ENCODE data around the gene PKP2.
"Not testable (repeated sequence)": the region's sequence is repeated elsewhere in the genome, so short reads cannot be mapped to it uniquely, and the experiment has no call there.

Gene PKP2

DNA sequence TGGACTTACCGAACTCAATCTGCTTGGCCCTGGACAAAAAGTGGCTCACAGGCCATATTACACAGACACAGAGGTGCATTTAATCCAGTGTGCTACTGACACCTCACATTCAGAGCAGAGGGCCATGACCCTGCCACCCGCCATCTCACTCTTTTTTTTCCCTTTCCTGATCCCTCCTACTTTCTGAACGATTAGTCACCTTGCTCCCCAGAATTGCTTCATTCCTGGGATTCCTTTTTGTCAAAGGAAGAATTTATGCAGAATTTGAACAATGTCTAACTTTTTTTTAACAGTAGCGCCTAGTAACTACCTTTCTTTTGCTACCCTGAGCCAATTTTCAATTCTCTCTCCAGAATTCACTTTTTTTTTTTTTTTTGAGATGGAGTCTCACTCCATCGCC, 4.6 kb downstream of the PKP2 start:
- no peak for TF ChIP-seq JUND (IDR thresholded peaks at IDR 0.05; ENCODE audit: low read depth)
- in situ Hi-C loops (cut with HindIII; ENCODE audit: low pct_unique_long_range_greater_than_20kb, low sequenced_read_pairs), result no loop called here
- no peak for DNase-seq (ENCODE audit: low read depth in 1 of 2, low spot score in 1 of 2)

DNA sequence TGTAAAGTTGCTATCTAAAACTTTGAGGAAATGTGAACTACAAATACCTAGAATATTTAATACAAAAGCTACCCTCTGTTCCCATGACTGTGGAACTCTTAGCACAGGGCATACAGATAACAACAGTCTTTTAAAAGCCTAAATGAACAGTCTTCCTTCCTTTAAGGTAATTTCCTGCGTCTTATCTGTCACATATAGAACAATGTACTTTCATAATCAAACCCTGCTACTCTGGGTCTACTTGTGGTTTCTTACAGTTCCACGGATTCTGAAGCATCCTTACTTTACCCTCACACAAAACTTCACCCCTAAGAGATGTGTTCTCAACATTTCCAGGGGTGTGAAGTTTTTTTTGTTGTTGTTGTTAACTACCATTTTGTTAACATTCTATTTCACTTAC, 5.1 kb downstream of the PKP2 start:
- no peak for TF ChIP-seq JUND (IDR thresholded peaks at IDR 0.05; ENCODE audit: low read depth)
- in situ Hi-C loops (cut with HindIII; ENCODE audit: low pct_unique_long_range_greater_than_20kb, low sequenced_read_pairs), result no loop called here
- DNase-seq (ENCODE audit: low read depth in 1 of 2, low spot score in 1 of 2), result no peak

DNA sequence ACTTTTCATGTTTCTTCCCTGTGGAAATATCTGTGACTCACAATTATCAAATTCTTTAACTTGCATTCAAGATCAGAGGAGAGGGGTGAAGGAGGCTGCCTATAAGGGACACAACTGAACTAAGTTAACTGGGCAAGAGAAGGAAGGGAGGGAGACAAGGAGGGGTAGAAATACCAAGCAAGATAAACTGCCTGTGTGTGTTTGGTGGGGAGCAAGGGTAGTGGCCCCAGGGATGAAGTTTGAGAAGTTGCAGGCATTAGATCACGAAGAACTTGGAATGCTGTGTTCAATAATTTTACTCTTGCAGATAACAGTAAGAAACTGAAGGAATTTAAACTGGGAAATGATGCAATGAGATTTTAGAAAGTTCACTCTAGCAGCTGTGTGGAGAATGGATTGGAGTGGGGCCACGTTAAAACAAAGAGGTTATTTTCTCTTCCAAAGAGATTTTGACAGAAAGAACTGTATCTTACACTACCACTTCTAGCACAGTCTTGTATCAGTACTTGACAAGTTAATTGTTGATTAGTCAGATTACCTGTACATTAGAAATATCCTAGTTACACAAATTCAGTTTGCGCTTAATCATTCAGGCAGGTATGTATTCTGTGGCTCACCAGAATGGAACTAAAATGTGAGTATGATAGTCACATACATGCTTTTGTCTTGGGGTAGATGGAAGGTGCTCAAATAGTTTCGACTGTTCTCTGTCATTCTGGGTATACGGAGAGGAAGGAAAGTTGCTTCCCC, 7.4 kb downstream of the PKP2 start:
- TF ChIP-seq JUND (IDR thresholded peaks at IDR 0.05; ENCODE audit: low read depth), result no peak
- in situ Hi-C loops (cut with HindIII; ENCODE audit: low pct_unique_long_range_greater_than_20kb, low sequenced_read_pairs), result no loop called here
- no peak for DNase-seq (ENCODE audit: low read depth in 1 of 2, low spot score in 1 of 2)

DNA sequence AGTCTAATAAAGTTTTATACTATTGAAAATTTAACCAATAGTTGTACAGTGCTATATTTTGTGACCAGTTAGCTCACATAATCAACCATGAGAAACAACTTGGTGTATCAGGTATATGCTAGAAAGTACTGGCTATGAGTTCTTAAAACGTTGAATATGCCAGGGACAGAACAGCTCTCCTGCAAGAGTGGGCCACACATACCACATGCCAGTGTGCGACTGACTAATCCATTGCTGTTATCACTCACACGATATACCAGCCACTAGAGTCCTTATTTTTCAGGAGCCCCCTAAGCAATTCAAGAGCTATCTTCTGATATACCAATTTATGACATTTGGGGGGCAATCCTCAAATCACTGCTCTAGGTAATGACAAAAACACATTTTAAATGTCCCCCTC, 9.5 kb downstream of the PKP2 start:
- in situ Hi-C loops (cut with HindIII; ENCODE audit: low pct_unique_long_range_greater_than_20kb, low sequenced_read_pairs), result no loop called here
- TF ChIP-seq JUND (IDR thresholded peaks at IDR 0.05; ENCODE audit: low read depth), result no peak
- DNase-seq (ENCODE audit: low read depth in 1 of 2, low spot score in 1 of 2), result no peak

DNA sequence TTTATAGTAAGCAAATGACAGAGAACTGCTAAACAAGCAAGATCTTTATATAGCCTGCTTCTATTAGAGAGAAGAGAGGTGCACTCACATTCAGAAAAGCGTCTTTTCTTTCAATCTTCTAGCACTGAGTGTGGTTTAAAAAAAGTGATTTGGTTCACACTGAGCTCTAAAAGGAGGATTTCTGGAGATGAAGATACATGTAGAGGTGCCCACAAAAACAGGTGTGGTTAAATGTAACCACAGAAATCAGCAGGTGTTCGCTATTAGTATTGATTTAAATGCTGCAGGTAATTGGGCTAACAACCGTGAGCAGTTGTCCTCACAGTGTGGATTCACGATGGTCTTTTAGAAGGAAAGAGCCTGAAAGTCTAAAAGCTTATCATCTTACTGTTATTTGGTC, 10.7 kb downstream of the PKP2 start:
- no peak for TF ChIP-seq JUND (IDR thresholded peaks at IDR 0.05; ENCODE audit: low read depth)
- in situ Hi-C loops (cut with HindIII; ENCODE audit: low pct_unique_long_range_greater_than_20kb, low sequenced_read_pairs), result no loop called here
- DNase-seq (ENCODE audit: low read depth in 1 of 2, low spot score in 1 of 2), result no peak

DNA sequence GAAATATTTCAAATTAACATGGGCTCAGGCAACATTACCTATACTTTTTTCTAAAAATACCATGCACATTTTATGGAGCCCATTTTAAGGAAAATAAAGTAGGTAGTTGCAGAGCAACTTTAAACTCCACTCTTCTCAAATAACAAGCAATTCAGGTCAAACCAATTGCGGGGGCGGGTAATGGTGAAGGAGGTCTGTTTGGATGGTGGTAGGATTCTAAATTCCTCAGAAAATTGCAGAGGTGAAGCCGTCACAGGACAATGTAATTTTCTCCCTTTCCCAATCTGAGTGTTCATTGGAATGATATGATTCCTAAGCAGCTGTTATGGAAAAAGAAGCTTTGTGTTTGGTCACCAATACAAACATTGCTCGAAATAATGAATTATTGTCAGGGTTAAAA, 11.6 kb downstream of the PKP2 start:
- no peak for DNase-seq (ENCODE audit: low read depth in 1 of 2, low spot score in 1 of 2)
- in situ Hi-C loops (cut with HindIII; ENCODE audit: low pct_unique_long_range_greater_than_20kb, low sequenced_read_pairs), result no loop called here

DNA sequence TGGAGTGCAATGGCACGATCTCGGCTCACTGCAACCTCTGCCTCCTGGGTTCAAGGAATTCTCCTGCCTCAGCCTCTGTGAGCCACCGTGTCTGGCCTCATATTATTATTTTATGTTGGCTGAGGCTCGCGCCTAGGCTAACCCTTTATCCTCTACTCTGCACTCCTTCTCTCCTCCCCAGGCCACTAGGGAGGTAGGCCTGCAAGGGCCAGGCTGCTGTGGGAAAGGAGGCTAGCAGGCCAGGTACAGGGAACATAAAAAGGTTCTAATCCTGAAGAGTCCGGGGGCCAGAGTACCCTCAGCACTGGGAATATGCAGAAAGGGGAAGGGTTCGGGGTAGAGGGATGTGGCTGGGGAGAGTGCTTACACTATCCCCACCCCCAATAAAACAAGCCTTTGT, 14.9 kb downstream of the PKP2 start:
- in situ Hi-C loops (cut with HindIII; ENCODE audit: low pct_unique_long_range_greater_than_20kb, low sequenced_read_pairs), result no loop called here
- DNase-seq (ENCODE audit: low read depth in 1 of 2, low spot score in 1 of 2), result no peak
- TF ChIP-seq JUND (IDR thresholded peaks at IDR 0.05; ENCODE audit: low read depth), result no peak

More for the DNA sequence above, 11.6 kb downstream of the PKP2 start:
- TF ChIP-seq JUND (IDR thresholded peaks at IDR 0.05; ENCODE audit: low read depth), result no peak

DNA sequence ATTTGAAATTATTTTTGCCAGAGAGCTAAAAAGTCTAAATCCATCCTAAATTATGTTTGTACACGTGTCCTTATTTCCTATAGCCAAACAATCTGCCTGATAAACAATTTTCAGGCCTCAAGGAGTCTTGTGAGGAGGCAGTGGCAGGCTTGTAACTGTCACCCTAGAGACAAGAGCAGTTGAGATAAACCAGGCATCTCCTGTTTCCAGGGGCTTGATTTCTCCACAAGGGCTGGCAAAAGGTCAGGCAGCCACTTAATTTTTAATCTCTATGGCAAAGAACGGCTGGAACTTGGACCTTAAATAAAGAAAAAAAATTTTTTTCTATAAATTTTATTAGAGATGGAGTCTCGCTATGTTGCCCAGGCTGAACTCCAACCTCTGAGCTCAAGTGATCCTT, 15.5 kb downstream of the PKP2 start:
- in situ Hi-C loops (cut with HindIII; ENCODE audit: low pct_unique_long_range_greater_than_20kb, low sequenced_read_pairs), result no loop called here
- no peak for TF ChIP-seq JUND (IDR thresholded peaks at IDR 0.05; ENCODE audit: low read depth)
- no peak for DNase-seq (ENCODE audit: low read depth in 1 of 2, low spot score in 1 of 2)

DNA sequence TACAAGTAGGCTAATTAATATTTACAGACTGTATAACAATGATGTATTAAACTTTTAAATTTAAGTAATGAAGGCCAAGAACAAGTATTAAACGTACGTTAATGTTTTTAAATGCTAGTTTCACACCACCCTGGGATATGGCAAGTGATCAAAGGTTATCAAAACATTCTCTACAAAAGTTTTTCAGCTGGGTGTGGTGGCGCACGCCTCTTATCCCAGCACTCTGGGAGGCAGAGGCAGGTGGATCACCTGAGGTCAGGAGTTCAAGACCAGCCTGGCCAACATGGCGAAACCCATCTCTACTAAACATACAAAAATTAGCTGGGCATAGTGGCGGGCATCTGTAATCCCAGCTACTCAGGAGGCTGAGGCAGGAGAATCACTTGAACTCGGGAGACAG, 17.5 kb downstream of the PKP2 start:
- in situ Hi-C loops (cut with HindIII; ENCODE audit: low pct_unique_long_range_greater_than_20kb, low sequenced_read_pairs); DNase-seq (ENCODE audit: low read depth in 1 of 2, low spot score in 1 of 2): not testable (repeated sequence)

DNA sequence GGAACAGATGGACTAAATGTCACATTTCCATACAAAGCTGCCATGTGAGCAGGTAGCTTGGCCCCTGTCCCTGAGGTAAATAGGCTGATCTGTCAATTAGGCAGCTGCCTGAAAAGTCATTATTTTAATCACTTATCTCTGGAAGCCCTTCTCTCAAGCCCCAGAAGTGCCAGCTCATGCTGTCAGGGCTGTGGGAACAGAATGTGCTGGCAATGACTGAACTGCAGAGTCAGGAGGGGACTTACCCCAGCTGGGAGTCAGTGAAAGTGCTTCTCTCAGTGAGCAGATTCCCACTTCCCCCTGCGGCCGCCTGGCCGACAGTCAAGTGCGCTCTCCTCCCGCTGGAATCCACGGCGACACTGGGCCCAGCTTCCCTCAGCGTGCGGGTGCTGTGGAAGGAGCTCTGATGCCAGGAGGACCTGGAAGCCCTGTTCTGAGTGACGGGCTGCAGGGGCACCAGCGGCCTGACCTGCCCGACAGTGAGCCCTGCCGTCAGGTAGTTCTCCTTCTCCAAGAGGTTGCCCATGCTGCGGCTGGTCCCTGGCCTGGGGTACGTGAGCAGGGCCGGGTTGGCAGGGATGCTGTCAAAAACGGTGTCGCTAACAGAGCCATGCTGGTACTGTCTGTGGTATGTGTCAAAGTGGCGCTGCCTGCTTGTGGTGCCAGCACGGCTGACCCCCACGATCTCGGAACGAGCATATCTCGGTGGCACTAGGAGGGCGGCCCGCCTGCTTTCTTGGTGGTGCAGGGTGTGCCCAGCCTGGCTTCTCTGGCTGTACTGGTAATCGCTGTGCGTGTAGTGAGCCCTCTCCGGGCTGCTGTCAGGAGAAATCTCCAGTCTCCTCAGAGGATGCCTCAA, 18.7 kb downstream of the PKP2 start:
- DNase-seq (ENCODE audit: low read depth in 1 of 2, low spot score in 1 of 2), result no peak
- no peak for TF ChIP-seq JUND (IDR thresholded peaks at IDR 0.05; ENCODE audit: low read depth)
- in situ Hi-C loops (cut with HindIII; ENCODE audit: low pct_unique_long_range_greater_than_20kb, low sequenced_read_pairs), result no loop called here

DNA sequence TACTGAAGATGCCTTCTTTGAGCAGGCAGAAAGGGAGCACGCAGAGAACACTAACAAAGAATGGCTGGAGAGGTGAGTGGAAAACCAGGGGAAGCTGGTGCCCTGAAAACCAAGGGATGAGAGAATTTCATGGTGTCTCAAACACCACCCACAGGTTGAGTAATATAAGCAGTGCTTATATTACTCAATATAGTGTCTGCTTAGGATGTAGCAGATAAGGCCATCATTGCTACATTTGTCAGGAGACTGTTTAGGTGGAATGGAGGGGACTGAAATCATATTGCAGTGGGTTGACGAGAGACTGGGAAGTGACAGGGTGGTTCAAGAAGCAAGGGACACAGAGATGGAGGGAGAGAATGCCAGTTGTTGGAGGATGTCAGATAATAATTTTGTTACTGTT, 20.6 kb downstream of the PKP2 start:
- in situ Hi-C loops (cut with HindIII; ENCODE audit: low pct_unique_long_range_greater_than_20kb, low sequenced_read_pairs), result no loop called here
- no peak for TF ChIP-seq JUND (IDR thresholded peaks at IDR 0.05; ENCODE audit: low read depth)
- DNase-seq (ENCODE audit: low read depth in 1 of 2, low spot score in 1 of 2), result no peak

DNA sequence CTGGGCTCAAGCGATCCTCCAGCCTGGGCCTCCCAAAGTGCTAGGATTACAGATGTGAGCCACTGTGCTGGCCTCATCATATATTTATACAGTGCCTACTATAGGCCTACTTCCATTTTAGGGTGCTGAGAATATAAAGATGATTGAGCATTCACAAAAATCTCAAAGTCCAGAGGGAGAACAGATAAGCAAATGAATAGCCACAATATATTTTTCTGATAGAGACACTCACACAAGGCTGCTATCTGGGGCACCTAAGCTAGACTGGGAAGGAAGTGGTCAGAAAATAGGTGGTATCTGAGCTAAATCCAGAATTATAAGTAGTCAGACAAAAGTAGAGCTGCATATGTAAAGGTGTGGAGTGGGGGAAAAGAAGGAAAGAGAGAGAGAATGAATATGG, 21.6 kb downstream of the PKP2 start:
- no peak for TF ChIP-seq JUND (IDR thresholded peaks at IDR 0.05; ENCODE audit: low read depth)
- in situ Hi-C loops (cut with HindIII; ENCODE audit: low pct_unique_long_range_greater_than_20kb, low sequenced_read_pairs), result no loop called here
- no peak for DNase-seq (ENCODE audit: low read depth in 1 of 2, low spot score in 1 of 2)

DNA sequence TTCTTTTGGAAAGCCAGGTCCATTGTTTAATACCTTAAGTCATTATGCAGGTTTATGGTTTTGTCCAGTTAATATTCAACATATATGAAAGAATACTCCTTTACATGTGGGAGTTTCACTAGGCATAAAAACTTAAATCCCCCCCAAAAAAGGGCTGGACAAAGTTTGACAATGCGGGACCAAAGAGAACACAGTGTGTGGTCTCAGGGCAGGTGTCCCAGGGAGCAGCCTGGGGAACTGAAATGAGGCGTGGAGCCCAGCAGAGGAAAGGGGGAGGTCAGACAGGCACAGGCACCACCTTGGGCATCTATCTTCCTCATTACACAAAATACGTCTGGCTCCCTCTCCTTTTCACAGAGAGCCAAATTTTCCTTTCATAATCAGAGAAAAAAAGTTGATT, 22.5 kb downstream of the PKP2 start:
- DNase-seq (ENCODE audit: low read depth in 1 of 2, low spot score in 1 of 2), result no peak
- in situ Hi-C loops (cut with HindIII; ENCODE audit: low pct_unique_long_range_greater_than_20kb, low sequenced_read_pairs), result no loop called here
- no peak for TF ChIP-seq JUND (IDR thresholded peaks at IDR 0.05; ENCODE audit: low read depth)

DNA sequence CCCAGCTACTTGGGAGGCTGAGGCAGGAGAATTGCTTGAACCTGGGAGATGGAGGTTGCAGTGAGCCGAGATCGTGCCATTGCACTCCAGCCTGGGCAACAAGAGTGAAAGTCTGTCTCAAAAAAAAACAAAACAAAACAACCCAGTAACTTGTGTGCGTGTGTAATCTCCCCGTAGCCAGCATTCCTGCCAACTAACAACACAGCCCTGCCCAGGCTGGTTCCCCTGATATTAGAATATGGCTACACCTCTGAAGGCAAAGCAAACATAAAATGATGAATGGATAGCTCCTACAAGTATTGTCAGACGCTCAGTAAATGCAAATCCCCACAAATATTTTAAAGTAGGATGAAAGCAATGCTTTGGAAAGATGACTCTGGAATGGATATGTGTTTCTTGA, 24.2 kb downstream of the PKP2 start:
- DNase-seq (ENCODE audit: low read depth in 1 of 2, low spot score in 1 of 2); in situ Hi-C loops (cut with HindIII; ENCODE audit: low pct_unique_long_range_greater_than_20kb, low sequenced_read_pairs): not testable (repeated sequence)
